ENCODE data around the gene PKNOX2.

DNA sequence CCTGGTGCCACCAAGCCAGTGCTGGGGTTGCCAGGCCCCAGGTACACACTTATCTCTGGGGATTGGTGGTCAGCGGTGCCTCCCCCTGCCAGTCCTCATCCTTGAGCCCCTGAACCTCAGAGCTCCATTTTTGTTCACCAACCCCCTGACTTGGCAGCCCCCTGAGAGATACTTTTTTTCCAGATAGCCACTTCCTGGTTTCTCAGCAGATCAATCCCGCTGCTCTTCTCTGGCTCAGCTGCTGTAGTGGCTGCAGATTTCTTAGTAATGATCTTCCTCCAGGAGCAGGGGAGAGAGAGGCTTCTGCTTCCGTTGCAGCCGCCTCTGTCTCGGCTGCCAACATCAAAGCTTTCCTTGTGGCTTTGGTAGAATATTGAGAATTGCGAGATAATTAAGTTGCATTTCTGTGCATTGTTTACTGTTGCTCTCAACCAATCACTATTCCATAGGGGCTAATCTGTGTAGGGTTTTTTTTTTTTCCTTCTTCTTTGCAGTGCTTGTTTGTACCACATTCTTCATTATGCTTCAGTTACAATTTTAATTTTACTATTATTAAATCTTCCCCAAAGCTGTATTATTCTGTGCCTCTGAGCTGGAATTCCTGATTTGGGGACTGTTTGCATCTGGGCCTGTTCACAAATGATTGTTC is 92.1 kb downstream of the PKNOX2 start:
- TF ChIP-seq, protein P1, sequence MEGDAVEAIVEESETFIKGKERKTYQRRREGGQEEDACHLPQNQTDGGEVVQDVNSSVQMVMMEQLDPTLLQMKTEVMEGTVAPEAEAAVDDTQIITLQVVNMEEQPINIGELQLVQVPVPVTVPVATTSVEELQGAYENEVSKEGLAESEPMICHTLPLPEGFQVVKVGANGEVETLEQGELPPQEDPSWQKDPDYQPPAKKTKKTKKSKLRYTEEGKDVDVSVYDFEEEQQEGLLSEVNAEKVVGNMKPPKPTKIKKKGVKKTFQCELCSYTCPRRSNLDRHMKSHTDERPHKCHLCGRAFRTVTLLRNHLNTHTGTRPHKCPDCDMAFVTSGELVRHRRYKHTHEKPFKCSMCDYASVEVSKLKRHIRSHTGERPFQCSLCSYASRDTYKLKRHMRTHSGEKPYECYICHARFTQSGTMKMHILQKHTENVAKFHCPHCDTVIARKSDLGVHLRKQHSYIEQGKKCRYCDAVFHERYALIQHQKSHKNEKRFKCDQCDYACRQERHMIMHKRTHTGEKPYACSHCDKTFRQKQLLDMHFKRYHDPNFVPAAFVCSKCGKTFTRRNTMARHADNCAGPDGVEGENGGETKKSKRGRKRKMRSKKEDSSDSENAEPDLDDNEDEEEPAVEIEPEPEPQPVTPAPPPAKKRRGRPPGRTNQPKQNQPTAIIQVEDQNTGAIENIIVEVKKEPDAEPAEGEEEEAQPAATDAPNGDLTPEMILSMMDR (IDR thresholded peaks at IDR 0.05) = no peak
- TF ChIP-seq POLR2A (IDR thresholded peaks at IDR 0.05) = no peak

Measured in lower leg skin (tissue), 3 donors.